A549 (cell line): ENCODE measurements around the gene SGTB. TPM values are rescaled to one million over a fixed set of nuclear protein-coding genes. Genes with fewer than 3 reads are reported as not detected.

Experiments used
- ATAC-seq, 2 experiments: fragments of 200-7000 bp in 1 of 2; fragments of >200 bp in 1 of 2; cut with Nextera tagmentation in 1 of 2; cut with Tn5 transposase in 1 of 2; 3 replicates each; pipeline versions ENCODE4 v1.8.0 to v1.9.1; 2018 to 2020; ENCODE audit warnings: mild to moderate bottlenecking in 1 of 2, moderate library complexity in 1 of 2
- CTCF ChIA-PET: fragments of 300-600 bp; sonication (Branson Sonifier 250); formaldehyde crosslinking; extraction: SDS; loops from one replicate; lab custom pipeline; 2021; ENCODE audit warnings: antibody characterized with exemption, inconsistent platforms; lab: Yijun Ruan, JAX
- POLR2A ChIA-PET: fragments of 350-600 bp; formaldehyde crosslinking; extraction: SDS; loops from one replicate; lab custom pipeline; 2021; ENCODE audit warnings: antibody characterized with exemption, inconsistent platforms; lab: Yijun Ruan, JAX
- DNase-seq, 2 experiments: peaks; one replicate each; pipeline versions ENCODE4 v3.0.0 to v3.0.0-alpha.2; 2011 to 2016; ENCODE audit warnings: low read depth in 1 of 2, low spot score in 1 of 2
- FAIRE-seq: peaks from 2 replicates; lab custom pipeline; 2011; peaks lifted over from hg19 to GRCh38; lab: Jason Lieb, UNC
- H3K27ac ChIP-seq, 2 experiments: fragments of >200 bp; sonication (Bioruptor Twin); formaldehyde crosslinking; 3 replicates each; pipeline ENCODE4 v1.5.1; 2016 to 2017
- H3K4me1 ChIP-seq: fragments of >200 bp; sonication (Bioruptor Twin); formaldehyde crosslinking; 3 replicates; pipeline ENCODE4 v1.6.1; 2016
- H3K4me2 ChIP-seq: fragments of >200 bp; sonication (Bioruptor Twin); formaldehyde crosslinking; 3 replicates; pipeline ENCODE4 v1.6.1; 2016
- H3K4me3 ChIP-seq: fragments of >200 bp; sonication (Bioruptor Twin); formaldehyde crosslinking; 3 replicates; pipeline ENCODE4 v1.5.1; 2016
- H3K9me3 ChIP-seq: fragments of >200 bp; sonication (Bioruptor Twin); formaldehyde crosslinking; 3 replicates; pipeline ENCODE4 v1.6.1; 2016
- CBX8 ChIP-seq: fragments of 200-600 bp; sonication (generic); IDR thresholded peaks from 2 replicates; pipeline ENCODE4 v1.6.1; 2016
- CHD4 ChIP-seq: fragments of 200-600 bp; sonication (generic); IDR thresholded peaks from 2 replicates; pipeline ENCODE4 v1.6.1; 2016; ENCODE audit warnings: antibody characterized with exemption, mild to moderate bottlenecking, borderline replicate concordance
- EHMT2 ChIP-seq: fragments of 200-600 bp; sonication (generic); IDR thresholded peaks from 2 replicates; pipeline ENCODE4 v1.6.1; 2016; ENCODE audit warnings: antibody characterized with exemption, low read depth, mild to moderate bottlenecking, moderate library complexity
- FOSL2 ChIP-seq, 2 experiments: fragments of 450-650 bp in 1 of 2; fragments of >200 bp in 1 of 2; sonication (Bioruptor Twin) in 1 of 2; formaldehyde crosslinking; IDR thresholded peaks; 2 replicates each; pipeline versions ENCODE4 v1.5.0 to v1.6.1; 2016 to 2020; ENCODE audit warnings: mild to moderate bottlenecking in 1 of 2, moderate library complexity in 1 of 2
- HDAC2 ChIP-seq: fragments of 200-600 bp; sonication (generic); IDR thresholded peaks from 2 replicates; pipeline ENCODE4 v1.6.1; 2016
- HOXA7 ChIP-seq: fragments of 250-450 bp; sonication (Bioruptor Pico); IDR thresholded peaks from 2 replicates; pipeline ENCODE4 v1.5.0; 2020; ENCODE audit warnings: mild to moderate bottlenecking, moderate library complexity
- JUN ChIP-seq, 2 experiments: fragments of >200 bp; sonication (Bioruptor Twin); formaldehyde crosslinking; IDR thresholded peaks; 2 replicates in 1 of 2; 3 replicates in 1 of 2; pipeline ENCODE4 v1.6.1; 2016 to 2017
- MAFK ChIP-seq: fragments of 450-650 bp; IDR thresholded peaks from 2 replicates; pipeline ENCODE4 v1.6.1; 2014; ENCODE audit not compliant: partially characterized antibody
- NFE2L2 ChIP-seq: fragments of 150-350 bp; conservative IDR thresholded peaks from 2 replicates; pipeline ENCODE4 v1.6.1; 2014; ENCODE audit warnings: low read length
- POLR2AphosphoS2 ChIP-seq: conservative IDR thresholded peaks from 2 replicates; pipeline ENCODE4 v1.6.1; 2012; ENCODE audit warnings: low read length, improper control_type of control experiment, inconsistent platforms
- RAD21 ChIP-seq, 2 experiments: fragments of >200 bp in 1 of 2; sonication (Bioruptor Twin) in 1 of 2; formaldehyde crosslinking in 1 of 2; IDR thresholded peaks in 1 of 2; conservative IDR thresholded peaks in 1 of 2; 2 replicates in 1 of 2; 3 replicates in 1 of 2; pipeline ENCODE4 v1.6.1; 2012 to 2018; ENCODE audit warnings: inconsistent platforms in 1 of 2
- ZC3H11A ChIP-seq: fragments of 450-650 bp; IDR thresholded peaks from 2 replicates; pipeline ENCODE4 v1.6.1; 2014; ENCODE audit warnings: antibody characterized with exemption, mild to moderate bottlenecking
- ZFP36 ChIP-seq: fragments of 450-650 bp; IDR thresholded peaks from 2 replicates; pipeline ENCODE4 v1.6.1; 2014; ENCODE audit warnings: borderline replicate concordance; ENCODE audit not compliant: partially characterized antibody
- ZSCAN20 ChIP-seq: fragments of 250-450 bp; sonication (Bioruptor Pico); IDR thresholded peaks from 2 replicates; pipeline ENCODE4 v1.8.0; 2022; ENCODE audit warnings: mild to moderate bottlenecking, moderate library complexity
- WGBS: methylation state at CpG from one replicate; pipeline ENCODE4 v1.1.6; 2017; ENCODE audit errors: missing lambda C conversion rate; 5-methylcytosine and 5-hydroxymethylcytosine counted together
- polyA plus RNA-seq, 4 experiments: library from polyadenylated mRNA; depleted of rRNA in 3 of 4; stranded (reverse); fragments of >200 nt; fragmentation: RNase III in 1 of 4; extraction: RNeasy Plus Mini Kit Qiagen cat#74134 plus additional on column Dnase treatment in 1 of 4; gene quantifications; 2 replicates in 3 of 4; 3 replicates in 1 of 4; pipeline ENCODE4 v1.2.3, GENCODE V29; 2011 to 2017
- TF ChIP-seq, protein P1 (sequence below): fragments of >200 bp; sonication (Bioruptor Twin); formaldehyde crosslinking; IDR thresholded peaks from 3 replicates; pipeline ENCODE4 v1.5.1; 2016
- TF ChIP-seq, protein P2 (sequence below): fragments of >200 bp; sonication (Bioruptor Twin); formaldehyde crosslinking; IDR thresholded peaks from 2 replicates; pipeline ENCODE4 v1.6.1; 2016
- TF ChIP-seq, protein P3 (sequence below): IDR thresholded peaks from 2 replicates; pipeline ENCODE4 v1.6.1; 2012
- TF ChIP-seq, protein P4 (sequence below): IDR thresholded peaks from 2 replicates; pipeline ENCODE4 v1.6.1; 2012

SGTB gene
- polyA plus RNA-seq, 2 of the 4 experiments (the other 2 are of a cell fraction): 8.6 to 17.4 TPM

DNA sequence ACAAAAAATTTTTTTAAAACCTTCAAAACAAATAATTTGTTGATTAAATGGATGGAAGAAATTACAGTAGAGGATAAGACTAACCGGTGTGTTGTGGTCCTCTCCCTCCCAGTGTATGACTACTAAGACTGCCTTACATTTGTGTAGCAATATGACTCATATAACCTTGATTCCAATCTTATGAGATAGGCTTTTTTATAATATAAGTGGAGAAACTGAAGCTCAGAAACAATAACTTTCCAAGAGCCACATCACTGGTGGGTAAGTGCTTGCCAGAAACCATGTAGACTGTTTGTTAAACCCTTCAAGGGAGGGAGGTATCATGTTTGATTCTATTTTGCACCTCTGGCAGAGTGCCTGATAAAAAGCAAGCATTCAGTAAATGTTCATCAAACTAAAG lies 47.6 kb upstream of the SGTB start:
- FAIRE-seq (no peak), DNase-seq (peak; percentile 13 to 42), ATAC-seq (peak; percentile 86 to 87)
- no peak overlapping the region for H3K4me3 ChIP-seq
- H3K27ac ChIP-seq: no peak overlapping the region
- H3K4me2 ChIP-seq: peak overlapping the region; percentile 9; the same call in 2 of the 3 replicates
- peaks cover 21% of the 10 kb centered on the region for H3K4me1 ChIP-seq
- ChIA-PET POLR2A (no interaction called here), CTCF (no interaction called here)
- 2% methylated on average over 1 of the region's 1 CpG for WGBS
- TF ChIP-seq CBX8 (no peak), POLR2AphosphoS2 (no peak), FOSL2 (IDR thresholded peaks at IDR 0.05) (no peak), FOSL2 (CRISPR knock-in tag; IDR thresholded peaks at IDR 0.05) (peak; percentile 48), HDAC2 (no peak), ZC3H11A (no peak)
- TF ChIP-seq, protein P1, sequence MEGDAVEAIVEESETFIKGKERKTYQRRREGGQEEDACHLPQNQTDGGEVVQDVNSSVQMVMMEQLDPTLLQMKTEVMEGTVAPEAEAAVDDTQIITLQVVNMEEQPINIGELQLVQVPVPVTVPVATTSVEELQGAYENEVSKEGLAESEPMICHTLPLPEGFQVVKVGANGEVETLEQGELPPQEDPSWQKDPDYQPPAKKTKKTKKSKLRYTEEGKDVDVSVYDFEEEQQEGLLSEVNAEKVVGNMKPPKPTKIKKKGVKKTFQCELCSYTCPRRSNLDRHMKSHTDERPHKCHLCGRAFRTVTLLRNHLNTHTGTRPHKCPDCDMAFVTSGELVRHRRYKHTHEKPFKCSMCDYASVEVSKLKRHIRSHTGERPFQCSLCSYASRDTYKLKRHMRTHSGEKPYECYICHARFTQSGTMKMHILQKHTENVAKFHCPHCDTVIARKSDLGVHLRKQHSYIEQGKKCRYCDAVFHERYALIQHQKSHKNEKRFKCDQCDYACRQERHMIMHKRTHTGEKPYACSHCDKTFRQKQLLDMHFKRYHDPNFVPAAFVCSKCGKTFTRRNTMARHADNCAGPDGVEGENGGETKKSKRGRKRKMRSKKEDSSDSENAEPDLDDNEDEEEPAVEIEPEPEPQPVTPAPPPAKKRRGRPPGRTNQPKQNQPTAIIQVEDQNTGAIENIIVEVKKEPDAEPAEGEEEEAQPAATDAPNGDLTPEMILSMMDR: no peak
- H3K9me3 ChIP-seq: no peaks in the 10 kb centered on the region

DNA sequence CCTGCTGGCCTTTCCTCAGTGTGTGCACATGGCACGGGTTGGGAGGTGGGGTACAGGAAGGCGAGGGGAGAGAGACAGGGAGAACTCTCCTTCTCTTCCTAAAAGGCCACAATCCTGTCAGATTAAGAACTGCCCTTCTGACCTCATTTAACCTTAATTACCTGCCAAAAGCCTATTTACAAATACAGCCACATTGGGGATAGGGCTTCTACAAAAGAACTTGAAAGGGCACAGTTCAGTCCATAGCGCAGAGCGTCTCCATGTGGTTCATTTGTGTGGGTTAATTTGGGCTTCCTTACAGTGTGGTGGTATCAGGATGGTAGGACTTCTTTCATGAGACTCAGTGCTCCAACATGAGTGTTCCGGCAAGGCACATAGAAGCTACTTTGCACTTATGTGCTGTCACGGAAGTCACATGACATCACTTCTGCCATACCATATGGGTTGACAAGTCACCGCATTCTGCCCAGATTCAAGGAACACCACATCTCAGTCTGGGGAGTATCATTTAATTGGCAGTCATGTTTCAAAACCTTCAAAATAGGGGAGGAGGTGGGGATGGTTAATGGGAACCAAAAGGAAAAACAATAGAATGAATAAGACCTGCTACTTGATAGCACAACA lies 46.9 kb upstream of the SGTB start:
- POLR2A ChIA-PET: no interaction called here
- Histone ChIP-seq H3K4me3 (no peak overlapping the region), H3K27ac (peak overlapping the region in 1 of 2 experiments; percentile 45; a peak in 2 of 6 replicates), H3K9me3 (no peaks in the 10 kb centered on the region), H3K4me2 (peak overlapping the region; percentile 9; the same call in 2 of the 3 replicates), H3K4me1 (peaks cover 21% of the 10 kb centered on the region)
- TF ChIP-seq HOXA7 (CRISPR knock-in tag) (no peak), RAD21 (conservative IDR thresholded peaks at IDR 0.05 in 1 of 2, IDR thresholded peaks at IDR 0.05 in 1 of 2) (no peak), ZFP36 (no peak), POLR2AphosphoS2 (no peak), ZSCAN20 (no peak), EHMT2 (no peak), NFE2L2 (no peak), MAFK (no peak), ZC3H11A (no peak), FOSL2 (IDR thresholded peaks at IDR 0.05) (no peak), FOSL2 (CRISPR knock-in tag; IDR thresholded peaks at IDR 0.05) (no peak), JUN (IDR thresholded peaks at IDR 0.05) (no peak), CHD4 (no peak)
- TF ChIP-seq, protein P2, sequence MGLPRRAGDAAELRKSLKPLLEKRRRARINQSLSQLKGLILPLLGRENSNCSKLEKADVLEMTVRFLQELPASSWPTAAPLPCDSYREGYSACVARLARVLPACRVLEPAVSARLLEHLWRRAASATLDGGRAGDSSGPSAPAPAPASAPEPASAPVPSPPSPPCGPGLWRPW: no peak
- TF ChIP-seq, protein P3, sequence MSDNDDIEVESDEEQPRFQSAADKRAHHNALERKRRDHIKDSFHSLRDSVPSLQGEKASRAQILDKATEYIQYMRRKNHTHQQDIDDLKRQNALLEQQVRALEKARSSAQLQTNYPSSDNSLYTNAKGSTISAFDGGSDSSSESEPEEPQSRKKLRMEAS: no peak
- TF ChIP-seq, protein P4, sequence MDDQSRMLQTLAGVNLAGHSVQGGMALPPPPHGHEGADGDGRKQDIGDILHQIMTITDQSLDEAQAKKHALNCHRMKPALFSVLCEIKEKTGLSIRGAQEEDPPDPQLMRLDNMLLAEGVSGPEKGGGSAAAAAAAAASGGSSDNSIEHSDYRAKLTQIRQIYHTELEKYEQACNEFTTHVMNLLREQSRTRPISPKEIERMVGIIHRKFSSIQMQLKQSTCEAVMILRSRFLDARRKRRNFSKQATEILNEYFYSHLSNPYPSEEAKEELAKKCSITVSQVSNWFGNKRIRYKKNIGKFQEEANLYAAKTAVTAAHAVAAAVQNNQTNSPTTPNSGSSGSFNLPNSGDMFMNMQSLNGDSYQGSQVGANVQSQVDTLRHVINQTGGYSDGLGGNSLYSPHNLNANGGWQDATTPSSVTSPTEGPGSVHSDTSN: no peak
- TF ChIP-seq, protein P1: no peak
- DNase-seq (no peak), ATAC-seq (peak; percentile 35 to 39; a peak in 2 of 6 replicates), FAIRE-seq (no peak)
- CTCF ChIA-PET: no interaction called here
- WGBS: 92% methylated on average over 7 of the region's 7 CpGs
